ENCODE data around the gene SASH1.

DNA sequence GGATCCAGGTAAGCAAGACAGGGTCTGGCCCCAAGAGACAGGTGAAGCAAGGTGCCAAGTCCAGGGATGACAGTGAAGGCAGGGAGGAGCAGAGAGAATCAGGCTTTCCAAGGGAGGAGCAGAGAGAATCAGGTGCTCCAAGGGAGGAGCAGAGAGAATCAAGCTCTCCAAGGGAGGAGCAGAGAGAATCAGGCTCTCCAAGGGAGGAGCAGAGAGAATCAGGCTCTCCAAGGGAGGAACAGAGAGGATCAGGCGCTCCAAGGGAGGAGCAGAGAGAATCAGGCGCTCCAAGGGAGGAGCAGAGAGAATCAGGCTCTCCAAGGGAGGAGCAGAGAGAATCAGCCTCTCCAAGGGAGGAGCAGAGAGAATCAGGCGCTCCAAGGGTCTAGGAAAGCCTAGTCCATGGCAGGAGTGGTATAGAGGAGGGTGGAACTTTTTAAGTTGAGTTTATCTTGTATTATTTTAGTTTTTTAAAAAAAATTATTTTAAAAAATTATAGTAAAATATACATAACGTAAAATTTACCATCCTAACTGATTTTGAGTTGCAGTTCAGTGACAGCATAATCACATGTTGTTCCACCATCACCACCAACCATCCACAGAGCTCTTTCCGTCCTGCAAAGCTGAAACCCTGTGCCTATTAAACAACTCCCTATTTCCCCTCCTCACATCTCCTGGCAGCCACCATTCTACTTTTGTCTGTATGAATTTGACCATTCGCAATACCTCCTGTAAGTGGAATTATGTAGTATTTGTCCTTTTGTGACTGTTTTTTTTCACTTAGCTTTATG, 64.1 kb downstream of the SASH1 start:
- TF ChIP-seq POLR2AphosphoS5 (IDR thresholded peaks at IDR 0.05) (no peak), POLR2A (IDR thresholded peaks at IDR 0.05) (no peak)
- TF ChIP-seq, protein P1, sequence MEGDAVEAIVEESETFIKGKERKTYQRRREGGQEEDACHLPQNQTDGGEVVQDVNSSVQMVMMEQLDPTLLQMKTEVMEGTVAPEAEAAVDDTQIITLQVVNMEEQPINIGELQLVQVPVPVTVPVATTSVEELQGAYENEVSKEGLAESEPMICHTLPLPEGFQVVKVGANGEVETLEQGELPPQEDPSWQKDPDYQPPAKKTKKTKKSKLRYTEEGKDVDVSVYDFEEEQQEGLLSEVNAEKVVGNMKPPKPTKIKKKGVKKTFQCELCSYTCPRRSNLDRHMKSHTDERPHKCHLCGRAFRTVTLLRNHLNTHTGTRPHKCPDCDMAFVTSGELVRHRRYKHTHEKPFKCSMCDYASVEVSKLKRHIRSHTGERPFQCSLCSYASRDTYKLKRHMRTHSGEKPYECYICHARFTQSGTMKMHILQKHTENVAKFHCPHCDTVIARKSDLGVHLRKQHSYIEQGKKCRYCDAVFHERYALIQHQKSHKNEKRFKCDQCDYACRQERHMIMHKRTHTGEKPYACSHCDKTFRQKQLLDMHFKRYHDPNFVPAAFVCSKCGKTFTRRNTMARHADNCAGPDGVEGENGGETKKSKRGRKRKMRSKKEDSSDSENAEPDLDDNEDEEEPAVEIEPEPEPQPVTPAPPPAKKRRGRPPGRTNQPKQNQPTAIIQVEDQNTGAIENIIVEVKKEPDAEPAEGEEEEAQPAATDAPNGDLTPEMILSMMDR (IDR thresholded peaks at IDR 0.05) = no peak
